H1 (cell line): ENCODE measurements around the gene TEKTIP1. TPM values are rescaled to one million over a fixed set of nuclear protein-coding genes. Genes with fewer than 3 reads are reported as not detected.

Experiments
- CTCF ChIA-PET: fragments of 300-600 bp; sonication (Branson Sonifier 250); formaldehyde crosslinking; loops from one replicate; lab custom pipeline; 2021; ENCODE audit not compliant: partially characterized antibody; lab: Charles Lee
- POLR2A ChIA-PET: fragments of 300-600 bp; sonication (Branson Sonifier 250); formaldehyde crosslinking; loops from one replicate; lab custom pipeline; 2021; ENCODE audit warnings: inconsistent platforms; ENCODE audit not compliant: partially characterized antibody; lab: Charles Lee
- DNase-seq, 2 experiments: peaks; one replicate each; pipeline versions ENCODE4 v3.0.0 to v3.0.0-alpha.2; 2010 to 2022; ENCODE audit warnings: low spot score in 2 of 2, low read depth in 1 of 2, mixed read lengths in 1 of 2
- FAIRE-seq: peaks from 2 replicates; lab custom pipeline; 2011; peaks lifted over from hg19 to GRCh38; lab: Jason Lieb, UNC
- H2AFZ ChIP-seq: 2 replicates; pipeline ENCODE4 v1.8.1; 2012; ENCODE audit warnings: low read length, inconsistent platforms
- H2AK5ac ChIP-seq: 2 replicates; pipeline ENCODE4 v1.6.1; 2013; ENCODE audit warnings: low read depth, low read length
- H2BK120ac ChIP-seq: replicated peaks from 2 replicates; pipeline ENCODE3; 2013; ENCODE audit warnings: low read depth, low read length, inconsistent platforms
- H2BK12ac ChIP-seq: 2 replicates; pipeline ENCODE4 v1.6.1; 2013; ENCODE audit warnings: low read depth, low read length
- H2BK15ac ChIP-seq: 2 replicates; pipeline ENCODE4 v1.6.1; 2013; ENCODE audit warnings: low read length
- H2BK20ac ChIP-seq: 2 replicates; pipeline ENCODE4 v1.6.1; 2013; ENCODE audit warnings: low read length
- H2BK5ac ChIP-seq: 2 replicates; pipeline ENCODE4 v1.6.1; 2013; ENCODE audit warnings: low read depth, low read length
- H3K14ac ChIP-seq: 2 replicates; pipeline ENCODE4 v1.6.1; 2013; ENCODE audit warnings: inconsistent platforms; ENCODE audit not compliant: insufficient read length
- H3K18ac ChIP-seq: 2 replicates; pipeline ENCODE4 v1.6.1; 2013; ENCODE audit warnings: low read length; ENCODE audit errors: extremely low read depth
- H3K23ac ChIP-seq: 2 replicates; pipeline ENCODE4 v1.6.1; 2013; ENCODE audit warnings: inconsistent platforms; ENCODE audit not compliant: insufficient read length
- H3K23me2 ChIP-seq: 2 replicates; pipeline ENCODE4 v1.6.1; 2013; ENCODE audit warnings: low read depth, low read length
- H3K27ac ChIP-seq: 2 replicates; pipeline ENCODE4 v1.6.1; 2011; ENCODE audit warnings: low read depth, low read length, inconsistent platforms
- H3K27me3 ChIP-seq, 4 experiments: replicated peaks in 1 of 4; 1 replicate in 1 of 4; 2 replicates in 3 of 4; pipeline versions ENCODE4 v1.6.1 to v1.8.1; 2011 to 2013; ENCODE audit warnings: low read length in 3 of 4, mild to moderate bottlenecking in 3 of 4, inconsistent platforms in 2 of 4, mixed read lengths in 2 of 4, moderate library complexity in 1 of 4; ENCODE audit not compliant: control insufficient read depth in 3 of 4, insufficient read depth in 3 of 4; ENCODE audit errors: extremely low read depth in 1 of 4
- H3K36me3 ChIP-seq, 4 experiments: 2 replicates each; pipeline versions ENCODE4 v1.6.1 to v1.8.1; 2011 to 2013; ENCODE audit warnings: mild to moderate bottlenecking in 4 of 4, low read length in 3 of 4, moderate library complexity in 2 of 4, control low read depth in 1 of 4, inconsistent platforms in 1 of 4; ENCODE audit not compliant: insufficient read depth in 4 of 4, control insufficient read depth in 2 of 4
- H3K4ac ChIP-seq: replicated peaks from 2 replicates; pipeline ENCODE3; 2013; ENCODE audit warnings: low read length, low read depth, mixed read lengths, inconsistent platforms; ENCODE audit not compliant: insufficient read length
- H3K4me1 ChIP-seq, 4 experiments: replicated peaks in 1 of 4; 1 replicate in 1 of 4; 2 replicates in 3 of 4; pipeline versions ENCODE4 v1.6.1 to v1.8.1; 2011 to 2013; ENCODE audit warnings: low read length in 3 of 4, inconsistent platforms in 2 of 4, mixed read lengths in 1 of 4; ENCODE audit not compliant: insufficient read depth in 4 of 4, control insufficient read depth in 3 of 4
- H3K4me2 ChIP-seq, 2 experiments: 2 replicates each; pipeline versions ENCODE4 v1.6.1 to v1.8.1; 2011 to 2013; ENCODE audit warnings: low read depth in 2 of 2, low read length in 2 of 2, control low read depth in 1 of 2, inconsistent platforms in 1 of 2, mild to moderate bottlenecking in 1 of 2; ENCODE audit not compliant: insufficient read depth in 1 of 2
- H3K4me3 ChIP-seq, 4 experiments: fragments of 200-600, 300-600 bp in 1 of 4; sonication (generic), shearing (Covaris generic), sonication (Bioruptor Twin) in 1 of 4; 2 replicates each; pipeline versions ENCODE4 v1.5.1 to v1.8.1; 2011 to 2016; ENCODE audit warnings: low read length in 4 of 4, low read depth in 3 of 4, control low read depth in 2 of 4, inconsistent platforms in 2 of 4, mild to moderate bottlenecking in 2 of 4, mixed read lengths in 1 of 4, moderate library complexity in 1 of 4; ENCODE audit not compliant: insufficient read depth in 2 of 4; ENCODE audit errors: extremely low read depth in 1 of 4
- H3K56ac ChIP-seq: replicated peaks from 2 replicates; pipeline ENCODE3; 2013; ENCODE audit warnings: low read depth, mild to moderate bottlenecking, mixed read lengths, low read length, inconsistent platforms; ENCODE audit not compliant: insufficient read length
- H3K79me1 ChIP-seq: 2 replicates; pipeline ENCODE4 v1.6.1; 2013; ENCODE audit warnings: low read depth, low read length, control low read depth
- H3K79me2 ChIP-seq, 2 experiments: 2 replicates each; pipeline versions ENCODE4 v1.6.1 to v1.8.1; 2012 to 2013; ENCODE audit warnings: low read length in 2 of 2, mild to moderate bottlenecking in 2 of 2, inconsistent platforms in 1 of 2; ENCODE audit not compliant: insufficient read depth in 2 of 2, control insufficient read depth in 1 of 2
- H3K9ac ChIP-seq, 4 experiments: replicated peaks in 1 of 4; 1 replicate in 1 of 4; 2 replicates in 3 of 4; pipeline versions ENCODE4 v1.6.1 to v1.8.1; 2011 to 2013; ENCODE audit warnings: low read depth in 3 of 4, low read length in 3 of 4, control low read depth in 2 of 4, mild to moderate bottlenecking in 2 of 4, moderate library complexity in 2 of 4, inconsistent platforms in 1 of 4; ENCODE audit errors: extremely low read depth in 1 of 4
- H3K9me3 ChIP-seq, 2 experiments: 2 replicates each; pipeline versions ENCODE4 v1.6.1 to v1.8.1; 2012 to 2013; ENCODE audit warnings: mild to moderate bottlenecking in 2 of 2, moderate library complexity in 2 of 2, control low read depth in 1 of 2, inconsistent platforms in 1 of 2, low read depth in 1 of 2, low read length in 1 of 2, mixed read lengths in 1 of 2; ENCODE audit not compliant: insufficient read depth in 2 of 2
- H4K20me1 ChIP-seq, 2 experiments: replicated peaks in 1 of 2; 2 replicates each; pipeline versions ENCODE3 to v1.8.1; 2011 to 2013; ENCODE audit warnings: inconsistent platforms in 2 of 2, low read length in 2 of 2, mild to moderate bottlenecking in 1 of 2; ENCODE audit not compliant: insufficient read depth in 2 of 2, control insufficient read depth in 1 of 2
- H4K5ac ChIP-seq: 2 replicates; pipeline ENCODE4 v1.6.1; 2013; ENCODE audit warnings: low read length, low read depth, mixed read lengths, inconsistent platforms; ENCODE audit not compliant: insufficient read length
- H4K8ac ChIP-seq: 2 replicates; pipeline ENCODE4 v1.8.0; 2013; ENCODE audit warnings: mild to moderate bottlenecking, moderate library complexity, low read length, inconsistent platforms; ENCODE audit not compliant: insufficient read depth; ENCODE audit errors: extremely low read depth
- H4K91ac ChIP-seq: replicated peaks from 2 replicates; pipeline ENCODE3; 2013; ENCODE audit warnings: low read length, mixed read lengths, inconsistent platforms; ENCODE audit not compliant: insufficient read length
- BCL11A ChIP-seq, 2 experiments: IDR thresholded peaks; one replicate each; pipeline ENCODE4 v1.6.1; 2011; ENCODE audit warnings: low read depth in 2 of 2, low read length in 2 of 2, mild to moderate bottlenecking in 2 of 2
- EP300 ChIP-seq, 2 experiments: IDR thresholded peaks; 1 replicate in 1 of 2; 2 replicates in 1 of 2; pipeline ENCODE4 v1.6.1; 2011 to 2012; ENCODE audit warnings: low read depth in 2 of 2, low read length in 2 of 2, mild to moderate bottlenecking in 2 of 2, borderline replicate concordance in 1 of 2, inconsistent platforms in 1 of 2, moderate library complexity in 1 of 2
- WGBS, 2 experiments: shearing (Covaris generic) in 1 of 2; methylation state at CpG; one replicate each; pipeline versions ENCODE4 v1.1.6 to v1.1.7; 2013 to 2015; ENCODE audit warnings: low lambda C conversion rate in 2 of 2, mixed read lengths in 2 of 2, inconsistent platforms in 1 of 2, low coverage in 1 of 2, missing lambda C conversion rate in 1 of 2; ENCODE audit not compliant: insufficient replicate concordance in 2 of 2, insufficient coverage in 1 of 2, insufficient read length in 1 of 2; ENCODE audit errors: extremely low coverage in 1 of 2, missing lambda C conversion rate in 1 of 2; 5-methylcytosine and 5-hydroxymethylcytosine counted together
- polyA plus RNA-seq, 7 experiments: library from polyadenylated mRNA; depleted of rRNA in 3 of 7; stranded (reverse) in 5 of 7; unstranded in 2 of 7; fragments of >200 nt in 5 of 7; fragments of 200-250 nt in 2 of 7; gene quantifications; 1 replicate in 5 of 7; 2 replicates in 1 of 7; 4 replicates in 1 of 7; pipeline versions ENCODE4 v1.2.1 to v1.2.3, GENCODE V29; 2011 to 2013; ENCODE audit warnings: missing spikeins in 2 of 7, mixed read lengths in 2 of 7
- total RNA-seq: library from RNA; stranded (reverse); fragmentation: NEBNext Ultra II Directional; extraction: Animal tissue kit (Norgen Biotek cat#: 25700); gene quantifications from 2 replicates; pipeline ENCODE4 v1.2.1, GENCODE V29; 2021

The TEKTIP1 gene
- total and polyA plus RNA-seq, 2 of the 8 experiments (the other 6 are each of a cell fraction or from before 2014, with no cell fraction given) = 1.1 TPM; not detected in 1

DNA sequence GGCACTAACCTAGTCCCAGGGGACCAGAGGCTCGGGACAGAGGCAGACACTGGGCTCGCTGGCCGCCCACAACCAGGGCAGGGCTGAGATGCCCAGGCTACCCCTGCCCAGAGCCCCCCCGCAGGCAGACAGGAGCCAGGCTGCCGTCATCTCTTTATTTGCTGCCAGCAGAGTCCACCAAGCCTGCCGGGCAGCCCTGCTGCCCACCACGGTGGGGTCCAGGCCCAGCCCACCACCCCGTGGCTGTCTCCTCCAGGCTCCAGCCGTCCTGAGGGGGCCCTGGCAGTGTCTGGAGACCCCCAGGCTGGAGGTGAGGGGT, 5.0 kb downstream of the TEKTIP1 start:
- Histone ChIP-seq H2AFZ (no peak overlapping the region), H3K9ac (no peak overlapping the region), H2BK15ac (no peak overlapping the region), H4K91ac (no peak overlapping the region), H2BK120ac (no peak overlapping the region), H2BK5ac (no peak overlapping the region), H3K23ac (no peak overlapping the region), H3K36me3 (peaks cover 0 to 7% (median 1%) of the 10 kb centered on the region in 4 experiments; a peak in 2 of 8 replicates), H3K56ac (no peak overlapping the region), H4K20me1 (peaks cover 12 to 19% of the 10 kb centered on the region in 2 experiments), H4K5ac (no peak overlapping the region), H3K18ac (no peak overlapping the region), H3K27me3 (no peaks in the 10 kb centered on the region), H2AK5ac (no peak overlapping the region), H3K4me1 (peaks cover under 1 to 4% (median 2%) of the 10 kb centered on the region in 4 experiments; a peak in 6 of 7 replicates), H3K4ac (no peak overlapping the region), H3K4me2 (no peak overlapping the region), H4K8ac (no peak overlapping the region), H3K79me2 (no peaks in the 10 kb centered on the region), H3K14ac (no peak overlapping the region), H2BK12ac (no peak overlapping the region), H3K4me3 (no peak overlapping the region), H3K27ac (no peak overlapping the region), H3K79me1 (no peaks in the 10 kb centered on the region), H3K23me2 (no peaks in the 10 kb centered on the region), H3K9me3 (no peaks in the 10 kb centered on the region), H2BK20ac (no peak overlapping the region)
- ChIA-PET CTCF (interaction anchor here (0.7 to 7.5 kb wide), 7 partner anchors 10 to 48 kb away, joined by 4 to 66 read pairs (median 28); partner anchors contain the start of gene MFSD12), POLR2A (interaction anchor here (2.0 kb wide), 1 partner anchor 13 kb away, joined by 8 read pairs; the partner anchor contains the start of gene MFSD12)
- 81% methylated on average over 9 of the region's 9 CpGs; no CpG with 5 or more reads in 1 of the 2 experiments for WGBS, 2 experiments
- DNase-seq = no peak
- no peak for FAIRE-seq
- TF ChIP-seq BCL11A (IDR thresholded peaks at IDR 0.05; ENCODE audit: low read depth in 2 of 2, low read length in 2 of 2) (no peak), EP300 (IDR thresholded peaks at IDR 0.05; ENCODE audit: borderline replicate concordance in 1 of 2, low read depth in 2 of 2, low read length in 2 of 2) (no peak)
